WTC11 (cell line): ENCODE results near the gene TCF3.

Source experiments
- CTCF ChIP-seq: fragments of 200-600 bp; IDR thresholded peaks from 2 replicates; pipeline ENCODE4 v1.8.0; 2022; ENCODE audit warnings: antibody characterized with exemption
- HMGXB4 ChIP-seq: sonication (generic); formaldehyde crosslinking; IDR thresholded peaks from 2 replicates; pipeline ENCODE4 v1.8.1; 2023; ENCODE audit warnings: mild to moderate bottlenecking, moderate library complexity, missing genetic modification reagents
- MXD4 ChIP-seq: fragments of 250-450 bp; sonication (Bioruptor Pico); IDR thresholded peaks from 2 replicates; pipeline ENCODE4 v1.8.0; 2021; ENCODE audit warnings: mild to moderate bottlenecking, moderate library complexity, borderline replicate concordance
- TCF7 ChIP-seq: sonication (generic); formaldehyde crosslinking; IDR thresholded peaks from 2 replicates; pipeline ENCODE4 v1.8.0; 2022; ENCODE audit warnings: mild to moderate bottlenecking, low read depth, missing genetic modification reagents, moderate library complexity

- no peak for TF ChIP-seq CTCF
- no peak for TF ChIP-seq TCF7 (CRISPR knock-in tag)
- no peak for TF ChIP-seq MXD4 (CRISPR knock-in tag)
- TF ChIP-seq HMGXB4, result no peak
These were observed 32.7 kb downstream of the TCF3 start for GRCh38 chr19:1619703-1620102.
